ENCODE measurements around the gene IER3. TPM values are rescaled to one million over a fixed set of nuclear protein-coding genes. Genes with fewer than 3 reads are reported as not detected.

IER3 gene
- total and polyA plus RNA-seq, 2 of the 13 experiments (the other 11 are each of a cell fraction or from before 2014, with no cell fraction given), result 51.1 to 131 TPM

GRCh38 chr6:30744054-30744805 lies at the start of gene IER3 (continued):
- TF ChIP-seq ZNF691 (CRISPR knock-in tag; IDR thresholded peaks at IDR 0.05; ENCODE audit: borderline replicate concordance, low read depth) (0 out of 2 replicates have a peak, but pooled peaks have one; percentile 13), AGO2 (optimal IDR thresholded peaks at IDR 0.05; ENCODE audit: low read depth, low read length) (peak; percentile 100), ZFP36L2 (CRISPR knock-in tag; IDR thresholded peaks at IDR 0.05) (no peak), ELF4 (CRISPR knock-in tag; IDR thresholded peaks at IDR 0.05; ENCODE audit: borderline replicate concordance) (peak; percentile 56; the same call in 1 of the 2 replicates), ZNF619 (CRISPR knock-in tag; IDR thresholded peaks at IDR 0.05) (peak; percentile 50; the same call in 1 of the 2 replicates), SALL2 (CRISPR knock-in tag; IDR thresholded peaks at IDR 0.05) (peak; percentile 81; the same call in 1 of the 2 replicates), CEBPB (IDR thresholded peaks at IDR 0.05; ENCODE audit: borderline replicate concordance, low read depth, low read length) (no peak), ZBTB21 (CRISPR knock-in tag; IDR thresholded peaks at IDR 0.05) (no peak), ZNF484 (CRISPR knock-in tag; IDR thresholded peaks at IDR 0.05; ENCODE audit: borderline replicate concordance, low read depth) (no peak), ZNF891 (CRISPR knock-in tag; IDR thresholded peaks at IDR 0.05) (peak; percentile 86; the same call in 1 of the 2 replicates), KMT2A (CRISPR knock-in tag; IDR thresholded peaks at IDR 0.05) (peak; percentile 50; the same call in 1 of the 2 replicates), NFYB (CRISPR knock-in tag; IDR thresholded peaks at IDR 0.05) (peak; percentile 37), ZNF800 (CRISPR knock-in tag; IDR thresholded peaks at IDR 0.05) (peak; percentile 66), ZBED4 (CRISPR knock-in tag; IDR thresholded peaks at IDR 0.05; ENCODE audit: borderline replicate concordance) (peak; percentile 89; the same call in 1 of the 2 replicates), ZNF124 (CRISPR knock-in tag; IDR thresholded peaks at IDR 0.05) (peak; percentile 87; the same call in 1 of the 2 replicates), ZBTB25 (CRISPR knock-in tag; IDR thresholded peaks at IDR 0.05) (peak; percentile 68; the same call in 1 of the 2 replicates), MYNN (CRISPR knock-in tag; IDR thresholded peaks at IDR 0.05; ENCODE audit: low read depth) (peak; percentile 69; the same call in 1 of the 2 replicates)
